Gastrocnemius medialis (tissue), 4 donors: ENCODE data around the gene MCRIP2. TPM values are rescaled to one million over a fixed set of nuclear protein-coding genes. Genes with fewer than 3 reads are reported as not detected.

Experiments used
- ATAC-seq, 2 donors: fragments of 150-250 bp; one replicate each; pipeline ENCODE4 v1.9.1; 2016
- DNase-seq, 2 donors: peaks; one replicate each; pipeline ENCODE4 v3.0.0-alpha.2; 2019
- H3K27ac ChIP-seq, 4 donors: fragments of 200-600 bp; sonication (generic); 1 replicate in 1 of 4; 2 replicates in 3 of 4; pipeline ENCODE4 v1.5.1; 2016 to 2018; ENCODE audit warnings: mild to moderate bottlenecking in 2 of 4, moderate library complexity in 1 of 4
- H3K27me3 ChIP-seq, 3 donors: fragments of 200-600 bp; sonication (generic) in 2 of 3; 1 replicate in 1 of 3; 2 replicates in 2 of 3; pipeline versions ENCODE4 v1.5.1 to v1.6.0; 2016 to 2019; ENCODE audit warnings: mild to moderate bottlenecking in 1 of 3, moderate library complexity in 1 of 3
- H3K36me3 ChIP-seq, 2 donors: fragments of 200-600 bp; sonication (generic) in 1 of 2; one replicate each; pipeline ENCODE4 v1.5.1; 2017 to 2018
- H3K4me1 ChIP-seq, 2 donors: fragments of 200-600 bp; sonication (generic) in 1 of 2; one replicate each; pipeline ENCODE4 v1.5.1; 2016 to 2017; ENCODE audit warnings: mild to moderate bottlenecking in 2 of 2
- H3K4me3 ChIP-seq, 4 donors: fragments of 200-600 bp; sonication (generic) in 3 of 4; 1 replicate in 1 of 4; 2 replicates in 3 of 4; pipeline ENCODE4 v1.5.1; 2016 to 2019; ENCODE audit warnings: mild to moderate bottlenecking in 2 of 4
- H3K9me3 ChIP-seq, 3 donors: fragments of 200-600 bp; sonication (generic) in 2 of 3; 1 replicate in 1 of 3; 2 replicates in 2 of 3; pipeline ENCODE4 v1.5.1; 2016 to 2019
- POLR2A ChIP-seq, 2 donors: fragments of 450-650 bp; IDR thresholded peaks; one replicate each; pipeline ENCODE4 v1.6.1; 2017; ENCODE audit warnings: antibody characterized with exemption in 2 of 2, mild to moderate bottlenecking in 2 of 2, moderate library complexity in 2 of 2
- in situ Hi-C, 4 donors: fragments of 200-750 bp; cut with MboI; loops; one replicate each; pipeline versions ENCODE4 v1.15.0 to v1.8.0; 2017; ENCODE audit warnings: low sequenced_read_pairs in 4 of 4
- intact Hi-C: fragments of 100-400 bp; cut with DNase I; formaldehyde crosslinking; loops from one replicate; pipeline ENCODE4 v1.15.1; 2023; ENCODE audit warnings: low total_unique reads
- total RNA-seq, 4 donors: library from RNA; depleted of rRNA; stranded (reverse); fragments of >200 nt; gene quantifications; one replicate each; pipeline versions ENCODE4 v1.1.0 to v1.2.3, GENCODE V29; 2016
- TF ChIP-seq, protein P1 (sequence below), 5 experiments: fragments of 450-650 bp in 3 of 5; fragments of 200-600 bp in 2 of 5; sonication (generic) in 2 of 5; IDR thresholded peaks in 4 of 5; conservative IDR thresholded peaks in 1 of 5; 1 replicate in 4 of 5; 2 replicates in 1 of 5; pipeline ENCODE4 v1.5.1; 2016 to 2019; ENCODE audit warnings: antibody characterized with exemption in 5 of 5, mild to moderate bottlenecking in 3 of 5, moderate library complexity in 3 of 5

The MCRIP2 gene
- total RNA-seq, 4 donors from 2014 or later = 59.6 to 155 (median 114) TPM

DNA sequence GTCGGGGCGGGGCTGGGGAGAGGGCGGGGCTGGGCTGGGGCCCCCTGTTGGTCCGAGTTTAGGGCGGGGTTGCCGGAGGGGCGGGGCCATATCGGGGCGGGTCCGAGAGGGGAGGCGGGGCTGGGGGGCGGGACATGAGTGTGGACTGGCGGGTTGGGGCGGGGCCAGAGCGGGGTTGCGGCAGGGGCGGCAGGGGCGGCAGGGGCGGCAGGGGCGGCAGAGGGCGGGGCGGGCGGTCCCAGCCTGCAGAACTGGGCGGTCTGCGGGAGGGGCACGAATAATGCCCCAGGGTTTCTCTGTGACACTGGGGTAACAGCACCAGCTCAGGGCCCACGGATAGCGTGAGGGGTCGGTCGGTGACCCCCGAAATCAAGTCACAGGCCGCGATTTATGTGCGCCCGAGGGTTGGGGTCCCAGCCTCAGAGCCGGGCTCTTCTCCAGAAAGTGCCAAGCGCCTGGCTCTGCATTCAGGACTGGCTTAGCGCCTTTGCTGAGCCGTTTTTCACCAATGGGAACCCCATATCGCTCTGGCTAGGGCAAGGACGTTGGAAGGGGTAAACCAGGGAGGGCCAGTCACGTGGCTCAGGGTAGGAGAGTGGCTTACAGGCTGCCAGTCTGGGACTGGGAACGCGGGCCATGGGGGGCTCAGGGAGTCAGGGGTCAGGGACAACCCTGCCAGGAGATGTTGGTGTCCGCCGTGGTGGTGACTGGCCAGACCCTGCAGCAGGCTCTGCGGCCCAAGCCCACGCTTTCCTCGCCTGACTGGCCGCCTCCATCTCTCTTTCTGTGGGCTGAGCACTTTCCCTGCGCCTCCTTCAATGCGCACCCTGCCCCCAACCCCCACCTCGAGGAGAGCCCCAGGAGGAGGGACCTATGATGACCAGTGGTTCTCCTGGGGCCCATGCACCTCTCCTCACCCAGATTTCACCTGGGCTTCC, 4.3 kb upstream of the MCRIP2 start:
- H3K27me3 ChIP-seq = no peaks in the 10 kb centered on the region
- no peaks in the 10 kb centered on the region for H3K9me3 ChIP-seq
- in situ Hi-C loops (no loop called here), intact Hi-C loops (loop anchor here (1.0 to 2.0 kb wide), 3 partner anchors 24 to 111 kb away; partner anchors contain the start of gene CAPN15)
- no peak for ATAC-seq
- H3K4me3 ChIP-seq = peak overlapping the region; percentile 81 to 98 (median 96)
- peaks cover 11 to 24% of the 10 kb centered on the region in 2 donors for H3K4me1 ChIP-seq
- peak overlapping the region; percentile 94 to 100 (median 98) for H3K27ac ChIP-seq
- peaks cover 0 to 8% of the 10 kb centered on the region in 2 donors for H3K36me3 ChIP-seq
- peak; percentile 87 to 93 for DNase-seq
- TF ChIP-seq, protein P1, sequence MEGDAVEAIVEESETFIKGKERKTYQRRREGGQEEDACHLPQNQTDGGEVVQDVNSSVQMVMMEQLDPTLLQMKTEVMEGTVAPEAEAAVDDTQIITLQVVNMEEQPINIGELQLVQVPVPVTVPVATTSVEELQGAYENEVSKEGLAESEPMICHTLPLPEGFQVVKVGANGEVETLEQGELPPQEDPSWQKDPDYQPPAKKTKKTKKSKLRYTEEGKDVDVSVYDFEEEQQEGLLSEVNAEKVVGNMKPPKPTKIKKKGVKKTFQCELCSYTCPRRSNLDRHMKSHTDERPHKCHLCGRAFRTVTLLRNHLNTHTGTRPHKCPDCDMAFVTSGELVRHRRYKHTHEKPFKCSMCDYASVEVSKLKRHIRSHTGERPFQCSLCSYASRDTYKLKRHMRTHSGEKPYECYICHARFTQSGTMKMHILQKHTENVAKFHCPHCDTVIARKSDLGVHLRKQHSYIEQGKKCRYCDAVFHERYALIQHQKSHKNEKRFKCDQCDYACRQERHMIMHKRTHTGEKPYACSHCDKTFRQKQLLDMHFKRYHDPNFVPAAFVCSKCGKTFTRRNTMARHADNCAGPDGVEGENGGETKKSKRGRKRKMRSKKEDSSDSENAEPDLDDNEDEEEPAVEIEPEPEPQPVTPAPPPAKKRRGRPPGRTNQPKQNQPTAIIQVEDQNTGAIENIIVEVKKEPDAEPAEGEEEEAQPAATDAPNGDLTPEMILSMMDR (IDR thresholded peaks at IDR 0.05 in 4 of 5, conservative IDR thresholded peaks at IDR 0.05 in 1 of 5) = no peak
- no peak for TF ChIP-seq POLR2A (IDR thresholded peaks at IDR 0.05)

DNA sequence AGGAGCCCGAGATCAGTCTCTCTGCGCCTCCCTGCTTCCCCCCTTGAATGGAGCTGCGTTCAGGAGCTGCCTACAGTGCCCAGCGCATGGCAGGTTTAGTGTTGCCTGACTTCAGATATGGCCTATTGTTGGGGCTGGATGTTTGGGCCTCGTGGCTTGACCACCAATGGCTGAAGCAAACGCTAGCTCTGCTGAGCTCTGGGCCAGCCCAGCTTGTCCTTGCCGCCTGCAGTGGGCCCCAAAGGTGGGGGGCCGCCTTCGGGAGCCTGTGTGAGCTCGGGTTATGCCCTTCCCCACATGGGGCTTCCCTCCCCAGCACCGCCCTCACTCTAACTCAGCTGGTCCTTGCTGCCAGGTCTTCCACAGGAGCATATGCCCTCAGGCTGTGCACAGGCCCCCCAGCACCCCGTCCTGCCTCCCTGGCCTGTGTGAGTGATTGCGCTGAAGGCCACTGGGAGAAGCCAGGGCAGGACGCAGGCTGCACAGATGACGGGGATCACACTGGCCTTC, 3.5 kb upstream of the MCRIP2 start:
- H3K4me1 ChIP-seq = peaks cover 15 to 29% of the 10 kb centered on the region in 2 donors

DNA sequence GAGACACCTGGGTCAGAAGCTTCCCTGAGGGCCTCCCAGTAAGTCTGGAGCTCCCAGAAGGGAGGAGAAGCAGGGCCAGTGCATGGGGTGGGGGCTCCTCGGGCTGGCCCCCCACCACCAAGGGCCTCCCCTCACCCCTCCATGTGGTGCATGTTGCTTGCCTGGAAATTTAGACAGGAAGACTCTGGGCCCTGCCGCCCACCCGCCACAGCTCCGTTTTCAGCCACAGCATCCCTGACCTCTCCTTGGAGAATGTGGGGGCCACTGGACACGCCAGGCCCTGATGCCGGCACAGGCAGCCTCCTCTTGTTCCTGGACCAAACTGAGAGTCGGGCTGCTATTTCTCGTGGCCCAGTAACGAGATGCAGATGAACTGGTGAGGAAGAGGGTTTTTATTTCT, 2.8 kb upstream of the MCRIP2 start:
- intact Hi-C loops = no loop called here
- no peak for ATAC-seq
- TF ChIP-seq POLR2A (IDR thresholded peaks at IDR 0.05) = no peak
- TF ChIP-seq, protein P1 (IDR thresholded peaks at IDR 0.05 in 4 of 5, conservative IDR thresholded peaks at IDR 0.05 in 1 of 5) = no peak
- Histone ChIP-seq H3K4me3 (no peak overlapping the region), H3K9me3 (no peaks in the 10 kb centered on the region), H3K4me1 (peaks cover 20 to 36% of the 10 kb centered on the region in 2 donors), H3K36me3 (peaks cover 0 to 6% of the 10 kb centered on the region in 2 donors), H3K27ac (peak overlapping the region; percentile 29 to 100 (median 96)), H3K27me3 (no peaks in the 10 kb centered on the region)
- no peak for DNase-seq
- in situ Hi-C loops = no loop called here

More for the DNA sequence above, 3.5 kb upstream of the MCRIP2 start:
- TF ChIP-seq POLR2A (IDR thresholded peaks at IDR 0.05) = no peak
- TF ChIP-seq, protein P1 (IDR thresholded peaks at IDR 0.05 in 4 of 5, conservative IDR thresholded peaks at IDR 0.05 in 1 of 5) = no peak
- Histone ChIP-seq H3K36me3 (peaks cover 0 to 8% of the 10 kb centered on the region in 2 donors), H3K27ac (peak overlapping the region; percentile 94 to 100 (median 98)), H3K27me3 (no peaks in the 10 kb centered on the region), H3K4me3 (no peak overlapping the region), H3K9me3 (no peaks in the 10 kb centered on the region)
- in situ Hi-C loops = no loop called here
- ATAC-seq = no peak
- DNase-seq = no peak
- intact Hi-C loops = no loop called here

DNA sequence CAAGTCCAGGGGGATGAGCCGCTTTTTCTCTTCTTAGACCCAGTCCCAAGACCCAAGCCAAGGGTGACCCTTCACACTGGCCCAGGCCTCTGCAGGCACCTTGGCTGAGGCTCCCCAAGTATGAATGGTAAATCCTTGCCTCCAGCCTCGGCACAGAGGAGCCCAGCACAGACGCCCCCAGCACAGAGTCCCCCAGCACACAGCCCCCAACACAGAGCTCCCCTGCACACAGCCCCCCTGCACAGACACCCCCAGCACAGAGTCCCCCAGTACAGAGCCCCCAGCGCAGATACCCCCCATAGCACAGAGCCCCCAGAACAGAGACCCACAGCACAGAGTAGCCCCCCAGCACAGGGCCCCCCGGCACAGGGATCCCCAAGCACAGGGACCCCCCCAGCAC, 1.0 kb upstream of the MCRIP2 start:
- in situ Hi-C loops (no loop called here), intact Hi-C loops (loop anchor here (10.0 kb wide), 1 partner anchor 406 kb away; the partner anchor contains the start of gene FAM234A)
- Histone ChIP-seq H3K4me1 (peaks cover 22 to 46% of the 10 kb centered on the region in 2 donors), H3K4me3 (no peak overlapping the region), H3K9me3 (no peaks in the 10 kb centered on the region), H3K27me3 (no peaks in the 10 kb centered on the region), H3K36me3 (no peaks in the 10 kb centered on the region), H3K27ac (peak overlapping the region; percentile 82 to 97 (median 92))
- DNase-seq (no peak), ATAC-seq (no peak)
- no peak for TF ChIP-seq POLR2A (IDR thresholded peaks at IDR 0.05)
- TF ChIP-seq, protein P1 (IDR thresholded peaks at IDR 0.05 in 4 of 5, conservative IDR thresholded peaks at IDR 0.05 in 1 of 5) = no peak
